ENCODE results near the gene KRTAP1-1.
"Not testable (repeated sequence)": the region's sequence is repeated elsewhere in the genome, so short reads cannot be mapped to it uniquely, and the experiment has no call there.

The KRTAP1-1 gene

GRCh38 chr17:41071606-41072360 is 30.5 kb upstream of the KRTAP1-1 start:
- H3K27me3 ChIP-seq: peaks cover 10% of the 10 kb centered on the region
- no peak for TF ChIP-seq CTCF (IDR thresholded peaks at IDR 0.05)
- H3K9me3 ChIP-seq: no peaks in the 10 kb centered on the region
- H3K4me3 ChIP-seq (ENCODE audit: low read depth in 1 of 2, low read length in 1 of 2): no peak overlapping the region
- H3K36me3 ChIP-seq: no peaks in the 10 kb centered on the region
- H3K27ac ChIP-seq: no peak overlapping the region
- peaks cover 7 to 17% of the 10 kb centered on the region in 2 experiments for H3K4me1 ChIP-seq (ENCODE audit: control insufficient read depth in 1 of 2, insufficient read depth in 1 of 2, low read depth in 1 of 2, low read length in 1 of 2)

GRCh38 chr17:41069031-41069430 is 27.8 kb upstream of the KRTAP1-1 start:
- H3K4me3 ChIP-seq (ENCODE audit: low read depth in 1 of 2, low read length in 1 of 2): no peak overlapping the region
- peaks cover 7 to 17% of the 10 kb centered on the region in 2 experiments for H3K4me1 ChIP-seq (ENCODE audit: control insufficient read depth in 1 of 2, insufficient read depth in 1 of 2, low read depth in 1 of 2, low read length in 1 of 2)
- H3K27ac ChIP-seq: no peak overlapping the region
- no peaks in the 10 kb centered on the region for H3K9me3 ChIP-seq
- no peak for TF ChIP-seq CTCF (IDR thresholded peaks at IDR 0.05)
- peaks cover 12% of the 10 kb centered on the region for H3K27me3 ChIP-seq
- H3K36me3 ChIP-seq: no peaks in the 10 kb centered on the region

- peaks cover 7 to 17% of the 10 kb centered on the region in 2 experiments for H3K4me1 ChIP-seq (ENCODE audit: control insufficient read depth in 1 of 2, insufficient read depth in 1 of 2, low read depth in 1 of 2, low read length in 1 of 2)
- peaks cover 29% of the 10 kb centered on the region for H3K27me3 ChIP-seq
- H3K4me3 ChIP-seq (ENCODE audit: low read depth in 1 of 2, low read length in 1 of 2): no peak overlapping the region
- no peaks in the 10 kb centered on the region for H3K36me3 ChIP-seq
- no peak overlapping the region for H3K27ac ChIP-seq
- TF ChIP-seq CTCF (IDR thresholded peaks at IDR 0.05): no peak
- no peaks in the 10 kb centered on the region for H3K9me3 ChIP-seq
Measured at GRCh38 chr17:41067281-41067680, 26.0 kb upstream of the KRTAP1-1 start.

- no peaks in the 10 kb centered on the region for H3K9me3 ChIP-seq
- peaks cover 42% of the 10 kb centered on the region for H3K27me3 ChIP-seq
- no peak within 1 kb of the TSS for H3K27ac ChIP-seq
- H3K4me3 ChIP-seq (ENCODE audit: low read depth in 1 of 2, low read length in 1 of 2): no peak within 1 kb of the TSS
- TF ChIP-seq CTCF (IDR thresholded peaks at IDR 0.05): no peak
- H3K36me3 ChIP-seq: no peaks in the 10 kb centered on the region
- peaks cover 7 to 17% of the 10 kb centered on the region in 2 experiments for H3K4me1 ChIP-seq (ENCODE audit: control insufficient read depth in 1 of 2, insufficient read depth in 1 of 2, low read depth in 1 of 2, low read length in 1 of 2)
Measured at GRCh38 chr17:41065829-41066624, 24.8 kb upstream of the KRTAP1-1 start, which contains the start of gene KRTAP2-4. Gene KRTAP2-4 (minus strand): TSS chr17:41065879. CDS start chr17:41065845, 34 bp downstream.

- not testable (repeated sequence) for H3K9me3 ChIP-seq; H3K36me3 ChIP-seq; H3K4me3 ChIP-seq (ENCODE audit: low read depth in 1 of 2, low read length in 1 of 2); H3K27ac ChIP-seq
- peaks cover 7 to 17% of the 10 kb centered on the region in 2 experiments for H3K4me1 ChIP-seq (ENCODE audit: control insufficient read depth in 1 of 2, insufficient read depth in 1 of 2, low read depth in 1 of 2, low read length in 1 of 2)
- peaks cover 51% of the 10 kb centered on the region for H3K27me3 ChIP-seq
Measured at GRCh38 chr17:41065016-41065689, 23.9 kb upstream of the KRTAP1-1 start.
